ENCODE measurements around the gene DGKB.

DNA sequence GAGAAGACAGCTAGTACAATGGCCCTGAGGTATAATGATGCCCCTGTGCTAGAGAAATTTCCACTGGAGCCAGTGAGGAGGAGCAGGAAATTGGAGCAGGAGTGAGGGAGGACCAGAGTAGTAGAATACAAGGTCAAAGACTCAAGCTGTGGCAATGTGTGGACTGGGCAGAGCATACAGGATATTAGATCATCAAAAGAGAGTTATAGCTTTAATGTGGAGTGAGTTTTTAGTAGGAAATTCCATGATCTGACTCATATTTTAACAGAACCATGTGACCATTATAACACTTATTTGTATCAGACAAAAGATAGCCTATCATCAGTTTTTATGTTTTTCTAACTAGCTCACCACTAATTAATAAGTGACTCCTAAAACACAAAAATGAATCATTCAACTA is 154.1 kb downstream of the DGKB start:
- TF ChIP-seq, protein P1, sequence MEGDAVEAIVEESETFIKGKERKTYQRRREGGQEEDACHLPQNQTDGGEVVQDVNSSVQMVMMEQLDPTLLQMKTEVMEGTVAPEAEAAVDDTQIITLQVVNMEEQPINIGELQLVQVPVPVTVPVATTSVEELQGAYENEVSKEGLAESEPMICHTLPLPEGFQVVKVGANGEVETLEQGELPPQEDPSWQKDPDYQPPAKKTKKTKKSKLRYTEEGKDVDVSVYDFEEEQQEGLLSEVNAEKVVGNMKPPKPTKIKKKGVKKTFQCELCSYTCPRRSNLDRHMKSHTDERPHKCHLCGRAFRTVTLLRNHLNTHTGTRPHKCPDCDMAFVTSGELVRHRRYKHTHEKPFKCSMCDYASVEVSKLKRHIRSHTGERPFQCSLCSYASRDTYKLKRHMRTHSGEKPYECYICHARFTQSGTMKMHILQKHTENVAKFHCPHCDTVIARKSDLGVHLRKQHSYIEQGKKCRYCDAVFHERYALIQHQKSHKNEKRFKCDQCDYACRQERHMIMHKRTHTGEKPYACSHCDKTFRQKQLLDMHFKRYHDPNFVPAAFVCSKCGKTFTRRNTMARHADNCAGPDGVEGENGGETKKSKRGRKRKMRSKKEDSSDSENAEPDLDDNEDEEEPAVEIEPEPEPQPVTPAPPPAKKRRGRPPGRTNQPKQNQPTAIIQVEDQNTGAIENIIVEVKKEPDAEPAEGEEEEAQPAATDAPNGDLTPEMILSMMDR (IDR thresholded peaks at IDR 0.05) = no peak
- TF ChIP-seq EP300 (IDR thresholded peaks at IDR 0.05) = no peak
- TF ChIP-seq POLR2A (IDR thresholded peaks at IDR 0.05) = no peak

All from ovary (tissue), 3 donors.